ENCODE results near the gene ZNF385C. TPM values are rescaled to one million over a fixed set of nuclear protein-coding genes. Genes with fewer than 3 reads are reported as not detected.

The ZNF385C gene
- total and polyA plus RNA-seq, 2 of the 13 experiments (the other 11 are each of a cell fraction or from before 2014, with no cell fraction given), result 2.3 to 6.1 TPM

DNA sequence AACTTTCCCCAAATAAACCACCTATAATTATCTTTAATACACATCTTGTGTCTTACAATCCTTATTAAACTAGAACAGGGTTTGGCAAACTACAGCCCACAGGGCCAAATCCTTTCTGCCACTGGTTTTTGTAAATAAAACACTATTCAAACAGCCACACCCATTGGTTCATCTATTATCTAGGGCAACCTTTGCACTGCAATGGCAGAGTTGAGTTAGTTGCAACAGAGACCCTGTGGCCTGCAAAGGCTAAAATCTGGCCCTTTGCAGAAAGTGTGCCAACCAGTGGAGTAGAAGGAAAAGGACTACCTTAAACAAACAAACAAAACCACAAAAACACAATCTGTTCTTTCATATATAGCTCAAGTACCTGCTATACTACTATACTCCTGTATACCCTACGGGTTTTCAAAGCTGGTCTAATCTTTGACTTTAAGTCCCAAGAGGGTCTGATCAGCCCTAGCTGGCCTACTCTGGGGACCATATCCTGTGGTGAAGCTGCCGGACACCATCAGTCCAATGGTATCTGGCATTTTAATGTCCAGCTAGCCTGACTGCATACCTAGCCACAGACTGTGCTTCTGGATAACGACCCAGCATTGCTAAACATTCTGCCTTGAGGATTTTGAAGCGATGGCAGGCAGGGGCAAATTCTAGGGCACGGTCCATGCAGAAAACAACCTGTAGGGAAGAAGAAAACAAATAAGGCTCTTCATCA, 108.4 kb downstream of the ZNF385C start (continued):
- TF ChIP-seq CEBPZ (IDR thresholded peaks at IDR 0.05; ENCODE audit: low read length), result no peak
- no peak for TF ChIP-seq SNAI1 (CRISPR knock-in tag; IDR thresholded peaks at IDR 0.05; ENCODE audit: borderline replicate concordance)
- TF ChIP-seq PTBP1 (IDR thresholded peaks at IDR 0.05; ENCODE audit: low read depth, low read length, poor library complexity, severe bottlenecking), result no peak
- TF ChIP-seq, protein P1, sequence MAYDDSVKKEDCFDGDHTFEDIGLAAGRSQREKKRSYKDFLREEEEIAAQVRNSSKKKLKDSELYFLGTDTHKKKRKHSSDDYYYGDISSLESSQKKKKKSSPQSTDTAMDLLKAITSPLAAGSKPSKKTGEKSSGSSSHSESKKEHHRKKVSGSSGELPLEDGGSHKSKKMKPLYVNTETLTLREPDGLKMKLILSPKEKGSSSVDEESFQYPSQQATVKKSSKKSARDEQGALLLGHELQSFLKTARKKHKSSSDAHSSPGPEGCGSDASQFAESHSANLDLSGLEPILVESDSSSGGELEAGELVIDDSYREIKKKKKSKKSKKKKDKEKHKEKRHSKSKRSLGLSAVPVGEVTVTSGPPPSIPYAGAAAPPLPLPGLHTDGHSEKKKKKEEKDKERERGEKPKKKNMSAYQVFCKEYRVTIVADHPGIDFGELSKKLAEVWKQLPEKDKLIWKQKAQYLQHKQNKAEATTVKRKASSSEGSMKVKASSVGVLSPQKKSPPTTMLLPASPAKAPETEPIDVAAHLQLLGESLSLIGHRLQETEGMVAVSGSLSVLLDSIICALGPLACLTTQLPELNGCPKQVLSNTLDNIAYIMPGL (CRISPR knock-in tag; IDR thresholded peaks at IDR 0.05; ENCODE audit: borderline replicate concordance in 1 of 2, low read depth in 1 of 2), result peak in 1 of 2 experiments; percentile 49; a peak in 1 of 4 replicates
- no peak for TF ChIP-seq SIN3B (IDR thresholded peaks at IDR 0.05; ENCODE audit: low read length)
- no peak for TF ChIP-seq HOXA5 (CRISPR knock-in tag; IDR thresholded peaks at IDR 0.05)
- no peak for TF ChIP-seq ZNF251 (CRISPR knock-in tag; IDR thresholded peaks at IDR 0.05)
- TF ChIP-seq ZNF691 (CRISPR knock-in tag; IDR thresholded peaks at IDR 0.05; ENCODE audit: borderline replicate concordance, low read depth), result no peak
- TF ChIP-seq ZNF44 (CRISPR knock-in tag; IDR thresholded peaks at IDR 0.05), result 0 out of 2 replicates have a peak, but pooled peaks have one; percentile 58
- TF ChIP-seq ZBTB20 (CRISPR knock-in tag; IDR thresholded peaks at IDR 0.05; ENCODE audit: borderline replicate concordance, low read depth), result no peak
- TF ChIP-seq, protein P2, sequence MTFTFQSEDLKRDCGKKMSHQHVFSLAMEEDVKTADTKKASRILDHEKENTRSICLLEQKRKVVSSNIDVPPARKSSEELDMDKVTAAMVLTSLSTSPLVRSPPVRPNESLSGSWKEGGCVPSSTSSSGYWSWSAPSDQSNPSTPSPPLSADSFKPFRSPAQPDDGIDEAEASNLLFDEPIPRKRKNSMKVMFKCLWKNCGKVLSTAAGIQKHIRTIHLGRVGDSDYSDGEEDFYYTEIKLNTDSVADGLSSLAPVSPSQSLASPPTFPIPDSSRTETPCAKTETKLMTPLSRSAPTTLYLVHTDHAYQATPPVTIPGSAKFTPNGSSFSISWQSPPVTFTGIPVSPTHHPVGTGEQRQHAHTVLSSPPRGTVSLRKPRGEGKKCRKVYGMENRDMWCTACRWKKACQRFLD (CRISPR knock-in tag; IDR thresholded peaks at IDR 0.05; ENCODE audit: borderline replicate concordance), result no peak
- TF ChIP-seq HBP1 (CRISPR knock-in tag; IDR thresholded peaks at IDR 0.05; ENCODE audit: low read depth), result 0 out of 2 replicates have a peak, but pooled peaks have one; percentile 49
- TF ChIP-seq FOXJ3 (CRISPR knock-in tag; IDR thresholded peaks at IDR 0.05; ENCODE audit: borderline replicate concordance), result no peak; the same call in 1 of the 2 replicates
- no peak for TF ChIP-seq SMARCE1 (IDR thresholded peaks at IDR 0.05; ENCODE audit: borderline replicate concordance)
- TF ChIP-seq THAP11 (CRISPR knock-in tag; IDR thresholded peaks at IDR 0.05), result peak; percentile 67; the same call in 1 of the 2 replicates
- TF ChIP-seq ZBTB7A (CRISPR knock-in tag; IDR thresholded peaks at IDR 0.05), result no peak
